HG03432 (cell line): ENCODE results near the gene DYNLT4.
A peak's percentile ranks its signal among the peaks of the same experiment; 100 is the strongest.
"Not testable (repeated sequence)": the region's sequence is repeated elsewhere in the genome, so short reads cannot be mapped to it uniquely, and the experiment has no call there.

Experiments used
- ATAC-seq: cut with Tn5 transposase; IDR thresholded peaks from one replicate; pipeline ENCODE4 v1.9.1; 2021; ENCODE audit warnings: mild to moderate bottlenecking, moderate library complexity; ENCODE audit not compliant: unreplicated experiment

The DYNLT4 gene

GRCh38 chr1:44810101-44810761 lies 3.1 kb upstream of the DYNLT4 start:
- ATAC-seq: no peak

- peak; percentile 48 for ATAC-seq
Observed at GRCh38 chr1:44808938-44809917, 2.1 kb upstream of the DYNLT4 start.

GRCh38 chr1:44808063-44808937 lies 1.1 kb upstream of the DYNLT4 start, which contains the start of gene BTBD19:
TSS of gene BTBD19 (plus strand) at chr1:44808523. CDS start at chr1:44808821, 298 bp downstream.
- ATAC-seq: peak; percentile 31

GRCh38 chr1:44807364-44808062 lies 362 bp upstream of the DYNLT4 start:
- peak; percentile 37 for ATAC-seq

- ATAC-seq: no peak
Observed at GRCh38 chr1:44806025-44806703, 987 bp downstream of the DYNLT4 start.

- ATAC-seq: no peak
Observed at GRCh38 chr1:44805311-44806024, 1.7 kb downstream of the DYNLT4 start.

- no peak for ATAC-seq
Observed at GRCh38 chr1:44803312-44804095, 3.6 kb downstream of the DYNLT4 start.

- ATAC-seq: no peak
Observed at GRCh38 chr1:44803062-44803311, 4.2 kb downstream of the DYNLT4 start.

- ATAC-seq: no peak
Observed at GRCh38 chr1:44802306-44803061, 4.7 kb downstream of the DYNLT4 start.

- no peak for ATAC-seq
Observed at GRCh38 chr1:44801491-44802305, 5.5 kb downstream of the DYNLT4 start.

- peak; percentile 86 for ATAC-seq
Observed at GRCh38 chr1:44799770-44800584, 7.2 kb downstream of the DYNLT4 start, which contains the start of gene PLK3. TSS of gene PLK3 (plus strand) at chr1:44800377. CDS start at chr1:44800464, 87 bp downstream.

GRCh38 chr1:44798481-44799365 lies 8.4 kb downstream of the DYNLT4 start:
- no peak for ATAC-seq

GRCh38 chr1:44797886-44798285 lies 9.3 kb downstream of the DYNLT4 start:
- ATAC-seq: not testable (repeated sequence)

- ATAC-seq: no peak
Observed at GRCh38 chr1:44792736-44793502, 14.2 kb downstream of the DYNLT4 start.
